HCT116 (cell line): ENCODE measurements around the gene CHID1. TPM values are rescaled to one million over a fixed set of nuclear protein-coding genes. Genes with fewer than 3 reads are reported as not detected.

Experiments
- ATAC-seq: fragments of 200-7000 bp; cut with Tn5 transposase; 2 replicates; pipeline ENCODE4 v1.9.1; 2020; ENCODE audit warnings: mild to moderate bottlenecking, moderate library complexity
- BruUV-seq: library from RNA; stranded (reverse); fragments of 400-500 nt; replicated peaks from 2 replicates; lab custom pipeline; 2021; lab: Mats Ljungman, UMichigan
- CTCF ChIA-PET: fragments of 300-600 bp; sonication (Branson Sonifier 250); formaldehyde crosslinking; loops from one replicate; lab custom pipeline; 2021; ENCODE audit warnings: antibody characterized with exemption; lab: Charles Lee
- POLR2A ChIA-PET: fragments of 300-600, 350-600 bp; sonication (Branson Sonifier 250); formaldehyde crosslinking; loops from one replicate; lab custom pipeline; 2021; ENCODE audit warnings: antibody characterized with exemption; lab: Charles Lee
- RAD21 ChIA-PET, 2 experiments: fragments of 300-600 bp; sonication (Branson Sonifier 250); formaldehyde crosslinking; loops; one replicate each; lab custom pipeline; 2023; ENCODE audit warnings: low total read pairs in 2 of 2; ENCODE audit not compliant: uncharacterized antibody in 2 of 2, unreplicated experiment in 2 of 2, low non-redundant PET in 1 of 2; lab: Charles Lee
- DNase-seq: peaks from one replicate; pipeline ENCODE4 v3.0.0-alpha.2; 2010; ENCODE audit warnings: low read depth, low spot score
- H2AFZ ChIP-seq: fragments of 200-600 bp; shearing (Covaris generic), sonication (generic); 2 replicates; pipeline ENCODE4 v1.6.1; 2017; ENCODE audit warnings: low read depth, mixed run types, mixed read lengths, antibody characterized with exemption, low read length; ENCODE audit not compliant: poor library complexity, severe bottlenecking
- H3K27ac ChIP-seq: 2 replicates; pipeline ENCODE4 v1.5.1; 2012; ENCODE audit warnings: low read depth, low read length
- H3K27me3 ChIP-seq: fragments of 200-600 bp; sonication (generic); 2 replicates; pipeline ENCODE4 v1.6.1; 2016; ENCODE audit warnings: mixed run types, low read length, mixed read lengths; ENCODE audit not compliant: insufficient read depth
- H3K36me3 ChIP-seq, 2 experiments: fragments of 200-500 bp in 1 of 2; fragments of 200-600 bp in 1 of 2; sonication (Bioruptor generic) in 1 of 2; sonication (generic) in 1 of 2; 2 replicates each; pipeline versions ENCODE4 v1.5.1 to v1.6.1; 2014 to 2016; ENCODE audit warnings: low read length in 2 of 2, inconsistent platforms in 1 of 2, mixed read lengths in 1 of 2, mixed run types in 1 of 2; ENCODE audit not compliant: insufficient read depth in 2 of 2, control insufficient read depth in 1 of 2
- H3K4me1 ChIP-seq, 2 experiments: fragments of 200-600 bp in 1 of 2; sonication (generic) in 1 of 2; 2 replicates each; pipeline versions ENCODE4 v1.5.1 to v1.6.1; 2012 to 2017; ENCODE audit warnings: low read length in 2 of 2, inconsistent platforms in 1 of 2, mild to moderate bottlenecking in 1 of 2, mixed read lengths in 1 of 2, mixed run types in 1 of 2, moderate library complexity in 1 of 2; ENCODE audit not compliant: insufficient read depth in 2 of 2, control insufficient read depth in 1 of 2
- H3K4me2 ChIP-seq: fragments of 200-600 bp; sonication (generic); 2 replicates; pipeline ENCODE4 v1.6.1; 2017; ENCODE audit warnings: mixed run types, low read length, mixed read lengths
- H3K4me3 ChIP-seq, 2 experiments: fragments of 200-600 bp in 1 of 2; sonication (generic) in 1 of 2; replicated peaks in 1 of 2; 2 replicates each; pipeline ENCODE4 v1.5.1; 2011 to 2016; ENCODE audit warnings: low read length in 2 of 2, control low read depth in 1 of 2, low read depth in 1 of 2, mild to moderate bottlenecking in 1 of 2, mixed read lengths in 1 of 2, mixed run types in 1 of 2
- H3K79me2 ChIP-seq: fragments of 200-600 bp; sonication (generic); 2 replicates; pipeline ENCODE4 v1.6.1; 2017; ENCODE audit warnings: mild to moderate bottlenecking, mixed run types, low read length, moderate library complexity, mixed read lengths; ENCODE audit not compliant: insufficient read depth
- H3K9ac ChIP-seq: fragments of 200-600 bp; sonication (generic); 2 replicates; pipeline ENCODE4 v1.6.1; 2016; ENCODE audit warnings: low read length, mixed read lengths
- H3K9me2 ChIP-seq: fragments of 200-600 bp; sonication (generic), shearing (Covaris generic); 2 replicates; pipeline ENCODE4 v1.6.1; 2017; ENCODE audit warnings: mixed run types, mild to moderate bottlenecking, moderate library complexity; ENCODE audit not compliant: insufficient read depth
- H3K9me3 ChIP-seq, 2 experiments: fragments of 200-500 bp in 1 of 2; fragments of 200-600 bp in 1 of 2; sonication (Bioruptor generic) in 1 of 2; sonication (generic) in 1 of 2; 2 replicates each; pipeline ENCODE4 v1.6.1; 2014 to 2017; ENCODE audit warnings: low read length in 2 of 2, mixed read lengths in 2 of 2, inconsistent platforms in 1 of 2, low read depth in 1 of 2, mild to moderate bottlenecking in 1 of 2, mixed run types in 1 of 2, moderate library complexity in 1 of 2; ENCODE audit not compliant: control insufficient read depth in 1 of 2, insufficient read depth in 1 of 2
- H4K20me1 ChIP-seq: fragments of 200-600 bp; sonication (generic), shearing (Covaris generic); 2 replicates; pipeline ENCODE4 v1.6.1; 2017; ENCODE audit warnings: mixed run types, mild to moderate bottlenecking, moderate library complexity; ENCODE audit not compliant: insufficient read depth
- EGR1 ChIP-seq: IDR thresholded peaks from 2 replicates; pipeline ENCODE4 v1.6.1; 2012; ENCODE audit warnings: low read depth
- ELF1 ChIP-seq: IDR thresholded peaks from 2 replicates; pipeline ENCODE4 v1.6.1; 2012; ENCODE audit warnings: low read depth, borderline replicate concordance
- EZH2phosphoT487 ChIP-seq: fragments of 200-600 bp; IDR thresholded peaks from 2 replicates; pipeline ENCODE4 v1.6.1; 2018; ENCODE audit warnings: antibody characterized with exemption, borderline replicate concordance
- FOSL1 ChIP-seq: IDR thresholded peaks from 2 replicates; pipeline ENCODE4 v1.6.1; 2012; ENCODE audit warnings: low read depth
- JUND ChIP-seq: IDR thresholded peaks from 2 replicates; pipeline ENCODE4 v1.6.1; 2012
- POLR2A ChIP-seq: IDR thresholded peaks from 2 replicates; pipeline ENCODE4 v1.7.0; 2011; ENCODE audit warnings: borderline replicate concordance; ENCODE audit not compliant: insufficient read depth, insufficient read length; ENCODE audit errors: extremely low read depth
- POLR2AphosphoS5 ChIP-seq: IDR thresholded peaks from 2 replicates; pipeline ENCODE4 v1.6.1; 2011; ENCODE audit warnings: mild to moderate bottlenecking, low read depth, low read length, moderate library complexity
- RAD21 ChIP-seq: IDR thresholded peaks from 2 replicates; pipeline ENCODE4 v1.6.1; 2012; ENCODE audit warnings: low read depth, mild to moderate bottlenecking
- SP1 ChIP-seq: IDR thresholded peaks from 2 replicates; pipeline ENCODE4 v1.6.1; 2012; ENCODE audit warnings: low read depth
- TCF7L2 ChIP-seq: IDR thresholded peaks from 2 replicates; pipeline ENCODE4 v1.7.0; 2011; ENCODE audit warnings: borderline replicate concordance, inconsistent platforms; ENCODE audit not compliant: insufficient read depth, insufficient read length; ENCODE audit errors: extremely low read depth
- YY1 ChIP-seq: IDR thresholded peaks from 2 replicates; pipeline ENCODE4 v1.6.1; 2011; ENCODE audit warnings: low read length, low read depth, moderate library complexity, mild to moderate bottlenecking; ENCODE audit not compliant: insufficient replicate concordance; ENCODE audit errors: extremely low read depth
- ZNF274 ChIP-seq: fragments of 200-500 bp; sonication (Bioruptor generic); IDR thresholded peaks from 2 replicates; pipeline ENCODE4 v1.6.1; 2014; ENCODE audit warnings: mild to moderate bottlenecking, low read depth, low read length, inconsistent platforms
- intact Hi-C: fragments of 100-400 bp; cut with micrococcal nuclease; formaldehyde crosslinking; loops from 2 replicates; pipeline ENCODE4 v1.10.0; 2022
- total RNA-seq: library from RNA; stranded (reverse); gene quantifications from one replicate; pipeline ENCODE4 v1.2.1, GENCODE V29; 2021; ENCODE audit not compliant: unreplicated experiment
- TF ChIP-seq, protein P1 (sequence below): IDR thresholded peaks from 2 replicates; pipeline ENCODE4 v1.6.1; 2012
- TF ChIP-seq, protein P2 (sequence below): IDR thresholded peaks from 2 replicates; pipeline ENCODE4 v1.6.1; 2012; ENCODE audit warnings: low read depth
- TF ChIP-seq, protein P3 (sequence below): IDR thresholded peaks from 2 replicates; pipeline ENCODE4 v1.6.1; 2012
- TF ChIP-seq, protein P4 (sequence below), 3 experiments: fragments of 200-600 bp in 1 of 3; sonication (generic) in 1 of 3; IDR thresholded peaks in 2 of 3; conservative IDR thresholded peaks in 1 of 3; 2 replicates each; pipeline ENCODE4 v1.5.1; 2012 to 2017; ENCODE audit warnings: low read depth in 2 of 3, low read length in 2 of 3, antibody characterized with exemption in 1 of 3, borderline replicate concordance in 1 of 3, control low read depth in 1 of 3, mild to moderate bottlenecking in 1 of 3, mixed read lengths in 1 of 3, mixed run types in 1 of 3, moderate library complexity in 1 of 3; ENCODE audit not compliant: insufficient read depth in 1 of 3
- TF ChIP-seq, protein P5 (sequence below): IDR thresholded peaks from 2 replicates; pipeline ENCODE4 v1.6.1; 2011; ENCODE audit warnings: mild to moderate bottlenecking, low read length, moderate library complexity; ENCODE audit not compliant: insufficient replicate concordance; ENCODE audit errors: extremely low read depth

The CHID1 gene
- total RNA-seq, 1 experiment from 2014 or later = 102 TPM

DNA sequence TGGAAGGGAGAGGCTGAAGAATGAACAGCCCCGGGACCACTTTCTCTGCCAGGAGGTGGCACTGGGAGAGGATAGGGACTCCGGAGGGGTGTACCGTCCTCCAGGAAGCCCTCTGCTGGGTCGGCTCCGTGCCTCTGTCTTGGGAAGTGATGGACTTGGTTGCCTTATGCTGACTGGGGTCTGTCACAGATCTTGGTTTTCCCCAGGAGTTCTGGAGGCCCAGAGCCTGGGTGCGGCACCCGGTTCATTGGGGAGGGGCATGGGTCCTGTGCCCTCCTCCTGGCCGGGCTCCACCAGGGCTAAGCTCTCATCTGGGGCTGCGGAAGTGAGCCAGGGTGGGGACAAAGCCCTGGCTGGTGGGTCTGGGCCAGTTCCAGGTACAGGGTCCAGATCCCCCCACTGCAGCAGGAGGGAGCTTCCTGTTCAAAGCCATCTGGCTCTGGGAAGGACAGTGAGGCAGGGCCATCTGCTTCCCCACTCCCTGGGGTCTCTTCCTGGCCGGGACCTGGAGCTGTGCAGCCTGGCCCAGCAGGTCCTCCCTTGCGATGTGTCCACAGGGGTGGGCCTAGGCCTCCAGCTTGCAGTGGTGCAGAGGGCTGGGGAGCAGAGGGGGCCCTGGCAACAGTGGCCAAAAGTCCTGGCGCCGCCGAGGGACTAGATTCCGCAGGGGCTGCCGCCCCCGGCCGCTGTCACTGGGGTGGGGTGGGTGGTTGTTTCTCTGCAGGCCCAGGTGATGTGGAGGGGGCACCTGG is 14.0 kb upstream of the CHID1 start:
- intact Hi-C loops = loop anchor here (5.0 kb wide), 1 partner anchor 138 kb away; no protein-coding TSS in a partner anchor
- H3K27ac ChIP-seq = no peak overlapping the region; the same call in 1 of the 2 replicates
- no peaks in the 10 kb centered on the region for H3K9me2 ChIP-seq
- no peaks in the 10 kb centered on the region; the same call in 1 of the 2 replicates for H4K20me1 ChIP-seq
- H2AFZ ChIP-seq = no peak overlapping the region
- RAD21 ChIA-PET = no interaction called here
- H3K79me2 ChIP-seq = peaks cover 34% of the 10 kb centered on the region
- peaks cover 0 to 29% of the 10 kb centered on the region in 2 experiments; a peak in 2 of 4 replicates for H3K4me1 ChIP-seq
- no peak overlapping the region for H3K9ac ChIP-seq
- CTCF ChIA-PET = interaction anchor here (0.6 to 1.4 kb wide), 4 partner anchors 9 to 127 kb away, joined by 3 to 7 read pairs (median 4); partner anchors contain the start of gene CHID1
- H3K27me3 ChIP-seq = no peaks in the 10 kb centered on the region
- POLR2A ChIA-PET = no interaction called here
- ATAC-seq = no peak
- TF ChIP-seq, protein P1, sequence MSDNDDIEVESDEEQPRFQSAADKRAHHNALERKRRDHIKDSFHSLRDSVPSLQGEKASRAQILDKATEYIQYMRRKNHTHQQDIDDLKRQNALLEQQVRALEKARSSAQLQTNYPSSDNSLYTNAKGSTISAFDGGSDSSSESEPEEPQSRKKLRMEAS = no peak
- TF ChIP-seq RAD21 (no peak), POLR2AphosphoS5 (no peak), ZNF274 (no peak), JUND (no peak), SP1 (no peak), YY1 (no peak), ELF1 (no peak), TCF7L2 (no peak), EGR1 (no peak), FOSL1 (no peak), POLR2A (no peak), EZH2phosphoT487 (no peak)
- TF ChIP-seq, protein P2, sequence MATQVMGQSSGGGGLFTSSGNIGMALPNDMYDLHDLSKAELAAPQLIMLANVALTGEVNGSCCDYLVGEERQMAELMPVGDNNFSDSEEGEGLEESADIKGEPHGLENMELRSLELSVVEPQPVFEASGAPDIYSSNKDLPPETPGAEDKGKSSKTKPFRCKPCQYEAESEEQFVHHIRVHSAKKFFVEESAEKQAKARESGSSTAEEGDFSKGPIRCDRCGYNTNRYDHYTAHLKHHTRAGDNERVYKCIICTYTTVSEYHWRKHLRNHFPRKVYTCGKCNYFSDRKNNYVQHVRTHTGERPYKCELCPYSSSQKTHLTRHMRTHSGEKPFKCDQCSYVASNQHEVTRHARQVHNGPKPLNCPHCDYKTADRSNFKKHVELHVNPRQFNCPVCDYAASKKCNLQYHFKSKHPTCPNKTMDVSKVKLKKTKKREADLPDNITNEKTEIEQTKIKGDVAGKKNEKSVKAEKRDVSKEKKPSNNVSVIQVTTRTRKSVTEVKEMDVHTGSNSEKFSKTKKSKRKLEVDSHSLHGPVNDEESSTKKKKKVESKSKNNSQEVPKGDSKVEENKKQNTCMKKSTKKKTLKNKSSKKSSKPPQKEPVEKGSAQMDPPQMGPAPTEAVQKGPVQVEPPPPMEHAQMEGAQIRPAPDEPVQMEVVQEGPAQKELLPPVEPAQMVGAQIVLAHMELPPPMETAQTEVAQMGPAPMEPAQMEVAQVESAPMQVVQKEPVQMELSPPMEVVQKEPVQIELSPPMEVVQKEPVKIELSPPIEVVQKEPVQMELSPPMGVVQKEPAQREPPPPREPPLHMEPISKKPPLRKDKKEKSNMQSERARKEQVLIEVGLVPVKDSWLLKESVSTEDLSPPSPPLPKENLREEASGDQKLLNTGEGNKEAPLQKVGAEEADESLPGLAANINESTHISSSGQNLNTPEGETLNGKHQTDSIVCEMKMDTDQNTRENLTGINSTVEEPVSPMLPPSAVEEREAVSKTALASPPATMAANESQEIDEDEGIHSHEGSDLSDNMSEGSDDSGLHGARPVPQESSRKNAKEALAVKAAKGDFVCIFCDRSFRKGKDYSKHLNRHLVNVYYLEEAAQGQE = no peak
- TF ChIP-seq, protein P3, sequence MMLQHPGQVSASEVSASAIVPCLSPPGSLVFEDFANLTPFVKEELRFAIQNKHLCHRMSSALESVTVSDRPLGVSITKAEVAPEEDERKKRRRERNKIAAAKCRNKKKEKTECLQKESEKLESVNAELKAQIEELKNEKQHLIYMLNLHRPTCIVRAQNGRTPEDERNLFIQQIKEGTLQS = no peak
- TF ChIP-seq, protein P4, sequence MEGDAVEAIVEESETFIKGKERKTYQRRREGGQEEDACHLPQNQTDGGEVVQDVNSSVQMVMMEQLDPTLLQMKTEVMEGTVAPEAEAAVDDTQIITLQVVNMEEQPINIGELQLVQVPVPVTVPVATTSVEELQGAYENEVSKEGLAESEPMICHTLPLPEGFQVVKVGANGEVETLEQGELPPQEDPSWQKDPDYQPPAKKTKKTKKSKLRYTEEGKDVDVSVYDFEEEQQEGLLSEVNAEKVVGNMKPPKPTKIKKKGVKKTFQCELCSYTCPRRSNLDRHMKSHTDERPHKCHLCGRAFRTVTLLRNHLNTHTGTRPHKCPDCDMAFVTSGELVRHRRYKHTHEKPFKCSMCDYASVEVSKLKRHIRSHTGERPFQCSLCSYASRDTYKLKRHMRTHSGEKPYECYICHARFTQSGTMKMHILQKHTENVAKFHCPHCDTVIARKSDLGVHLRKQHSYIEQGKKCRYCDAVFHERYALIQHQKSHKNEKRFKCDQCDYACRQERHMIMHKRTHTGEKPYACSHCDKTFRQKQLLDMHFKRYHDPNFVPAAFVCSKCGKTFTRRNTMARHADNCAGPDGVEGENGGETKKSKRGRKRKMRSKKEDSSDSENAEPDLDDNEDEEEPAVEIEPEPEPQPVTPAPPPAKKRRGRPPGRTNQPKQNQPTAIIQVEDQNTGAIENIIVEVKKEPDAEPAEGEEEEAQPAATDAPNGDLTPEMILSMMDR (IDR thresholded peaks at IDR 0.05 in 2 of 3, conservative IDR thresholded peaks at IDR 0.05 in 1 of 3; ENCODE audit: borderline replicate concordance in 1 of 3, insufficient read depth in 1 of 3, low read depth in 2 of 3, low read length in 2 of 3) = no peak
- TF ChIP-seq, protein P5, sequence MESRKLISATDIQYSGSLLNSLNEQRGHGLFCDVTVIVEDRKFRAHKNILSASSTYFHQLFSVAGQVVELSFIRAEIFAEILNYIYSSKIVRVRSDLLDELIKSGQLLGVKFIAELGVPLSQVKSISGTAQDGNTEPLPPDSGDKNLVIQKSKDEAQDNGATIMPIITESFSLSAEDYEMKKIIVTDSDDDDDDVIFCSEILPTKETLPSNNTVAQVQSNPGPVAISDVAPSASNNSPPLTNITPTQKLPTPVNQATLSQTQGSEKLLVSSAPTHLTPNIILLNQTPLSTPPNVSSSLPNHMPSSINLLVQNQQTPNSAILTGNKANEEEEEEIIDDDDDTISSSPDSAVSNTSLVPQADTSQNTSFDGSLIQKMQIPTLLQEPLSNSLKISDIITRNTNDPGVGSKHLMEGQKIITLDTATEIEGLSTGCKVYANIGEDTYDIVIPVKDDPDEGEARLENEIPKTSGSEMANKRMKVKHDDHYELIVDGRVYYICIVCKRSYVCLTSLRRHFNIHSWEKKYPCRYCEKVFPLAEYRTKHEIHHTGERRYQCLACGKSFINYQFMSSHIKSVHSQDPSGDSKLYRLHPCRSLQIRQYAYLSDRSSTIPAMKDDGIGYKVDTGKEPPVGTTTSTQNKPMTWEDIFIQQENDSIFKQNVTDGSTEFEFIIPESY = no peak
- H3K9me3 ChIP-seq = no peaks in the 10 kb centered on the region
- no peak for DNase-seq
- BruUV-seq = no TSS peak
- H3K36me3 ChIP-seq = peaks cover 5 to 17% of the 10 kb centered on the region in 2 experiments; a peak in 2 of 4 replicates
- no peak overlapping the region for H3K4me3 ChIP-seq
- no peak overlapping the region for H3K4me2 ChIP-seq
